PC-9 (cell line): ENCODE data around the gene SPEG. TPM values are rescaled to one million over a fixed set of nuclear protein-coding genes. Genes with fewer than 3 reads are reported as not detected.

Experiments
- BruUV-seq: library from RNA; stranded (reverse); fragments of 400-500 nt; replicated peaks from 2 replicates; lab custom pipeline; 2021; lab: Mats Ljungman, UMichigan
- CTCF ChIA-PET: fragments of 300-600 bp; sonication (Branson Sonifier 250); formaldehyde crosslinking; loops from one replicate; lab custom pipeline; 2022; ENCODE audit warnings: antibody characterized with exemption; lab: Charles Lee
- POLR2A ChIA-PET: fragments of 300-600 bp; sonication (Branson Sonifier 250); formaldehyde crosslinking; loops from one replicate; lab custom pipeline; 2022; ENCODE audit warnings: antibody characterized with exemption; ENCODE audit not compliant: unreplicated experiment; lab: Charles Lee
- DNase-seq, 2 experiments: peaks; one replicate each; pipeline versions ENCODE4 v3.0.0 to v3.0.0-alpha.2; 2015 to 2022; ENCODE audit warnings: mixed read lengths in 1 of 2
- H2AFZ ChIP-seq: fragments of 200-600 bp; sonication (generic); 2 replicates; pipeline ENCODE4 v1.8.1; 2017; ENCODE audit warnings: antibody characterized with exemption
- H3F3A ChIP-seq: fragments of 200-600 bp; sonication (generic); 2 replicates; pipeline ENCODE4 v1.8.1; 2017; ENCODE audit warnings: antibody characterized with exemption, mild to moderate bottlenecking, low read depth; ENCODE audit not compliant: insufficient read depth
- H3K27ac ChIP-seq: fragments of 200-600 bp; sonication (generic); 2 replicates; pipeline ENCODE4 v1.6.1; 2016; ENCODE audit warnings: mixed run types
- H3K27me3 ChIP-seq: fragments of 200-600 bp; sonication (generic); 2 replicates; pipeline ENCODE4 v1.6.1; 2016; ENCODE audit warnings: low read depth, mixed run types; ENCODE audit not compliant: insufficient read depth
- H3K36me3 ChIP-seq: fragments of 200-600 bp; sonication (generic); 2 replicates; pipeline ENCODE4 v1.6.1; 2016; ENCODE audit warnings: low read depth, mixed run types
- H3K4me1 ChIP-seq: fragments of 200-600 bp; sonication (generic); replicated peaks from 2 replicates; pipeline ENCODE4 v1.6.1; 2016; ENCODE audit warnings: mixed run types; ENCODE audit not compliant: insufficient read depth
- H3K4me2 ChIP-seq: fragments of 200-600 bp; sonication (generic); 2 replicates; pipeline ENCODE4 v1.6.1; 2017; ENCODE audit warnings: mixed run types
- H3K4me3 ChIP-seq: fragments of 200-600 bp; sonication (generic); 2 replicates; pipeline ENCODE4 v1.6.1; 2016; ENCODE audit warnings: mixed run types
- H3K79me2 ChIP-seq: fragments of 200-600 bp; sonication (generic); 2 replicates; pipeline ENCODE4 v1.6.1; 2017; ENCODE audit warnings: low read depth, mixed run types
- H3K9me2 ChIP-seq: fragments of 200-600 bp; sonication (generic); 2 replicates; pipeline ENCODE4 v1.8.1; 2017; ENCODE audit warnings: mild to moderate bottlenecking; ENCODE audit not compliant: insufficient read depth
- H3K9me3 ChIP-seq: fragments of 200-600 bp; sonication (generic); 2 replicates; pipeline ENCODE4 v1.8.1; 2016; ENCODE audit warnings: low read depth; ENCODE audit not compliant: insufficient read depth
- H4K20me1 ChIP-seq: fragments of 200-600 bp; sonication (generic); 2 replicates; pipeline ENCODE4 v1.8.1; 2017; ENCODE audit not compliant: insufficient read depth
- CTCF ChIP-seq: fragments of 200-600 bp; sonication (generic); conservative IDR thresholded peaks from 2 replicates; pipeline ENCODE4 v1.6.1; 2017; ENCODE audit warnings: mixed run types, antibody characterized with exemption, mild to moderate bottlenecking, moderate library complexity
- EZH2 ChIP-seq: fragments of 200-600 bp; sonication (generic); IDR thresholded peaks from 2 replicates; pipeline ENCODE4 v1.8.0; 2017; ENCODE audit warnings: antibody characterized with exemption, low read depth
- intact Hi-C: fragments of 100-400 bp; cut with micrococcal nuclease; formaldehyde crosslinking; loops from one replicate; pipeline ENCODE4 v1.10.0; 2022; ENCODE audit not compliant: unreplicated experiment
- total RNA-seq: library from RNA; stranded (reverse); gene quantifications from 2 replicates; pipeline ENCODE4 v1.2.3, GENCODE V29; 2021

Gene SPEG
- total RNA-seq, 1 experiment from 2014 or later: 46.8 TPM

GRCh38 chr2:219439506-219439905, 4.9 kb downstream of the SPEG start:
- H3F3A ChIP-seq: no peaks in the 10 kb centered on the region; the same call in 1 of the 2 replicates
- BruUV-seq: no TSS peak

GRCh38 chr2:219440388-219441256, 6.0 kb downstream of the SPEG start:
- H3K79me2 ChIP-seq: no peaks in the 10 kb centered on the region
- H3K27ac ChIP-seq: no peak overlapping the region
- TF ChIP-seq CTCF (no peak), EZH2 (no peak)
- H3K4me3 ChIP-seq: peak overlapping the region; percentile 64; the same call in 1 of the 2 replicates
- no peaks in the 10 kb centered on the region for H3K27me3 ChIP-seq
- H3K9me3 ChIP-seq: no peaks in the 10 kb centered on the region
- CTCF ChIA-PET: interaction anchor here (1.1 to 1.2 kb wide), 2 partner anchors 82 to 89 kb away, joined by 4 to 7 read pairs; no protein-coding TSS in a partner anchor
- H2AFZ ChIP-seq: no peak overlapping the region
- intact Hi-C loops: no loop called here
- H3K36me3 ChIP-seq: no peaks in the 10 kb centered on the region
- BruUV-seq: no TSS peak
- no peaks in the 10 kb centered on the region; the same call in 1 of the 2 replicates for H3F3A ChIP-seq
- H3K4me2 ChIP-seq: peak overlapping the region; percentile 93
- POLR2A ChIA-PET: interaction anchor here (0.6 to 0.9 kb wide), 2 partner anchors 11 to 57 kb away, joined by 4 read pairs; no protein-coding TSS in a partner anchor
- no peaks in the 10 kb centered on the region for H4K20me1 ChIP-seq
- no peaks in the 10 kb centered on the region for H3K9me2 ChIP-seq
- no peak for DNase-seq
- peaks cover 10% of the 10 kb centered on the region for H3K4me1 ChIP-seq

More at GRCh38 chr2:219439506-219439905, 4.9 kb downstream of the SPEG start:
- H3K36me3 ChIP-seq: no peaks in the 10 kb centered on the region
- H3K79me2 ChIP-seq: no peaks in the 10 kb centered on the region
- H3K4me2 ChIP-seq: no peak overlapping the region
- intact Hi-C loops: no loop called here
- H2AFZ ChIP-seq: no peak overlapping the region
- H3K9me2 ChIP-seq: no peaks in the 10 kb centered on the region
- no peaks in the 10 kb centered on the region for H3K27me3 ChIP-seq
- H3K27ac ChIP-seq: no peak overlapping the region
- CTCF ChIA-PET: no interaction called here
- peaks cover 10% of the 10 kb centered on the region for H3K4me1 ChIP-seq
- H3K9me3 ChIP-seq: no peaks in the 10 kb centered on the region
- no peak overlapping the region for H3K4me3 ChIP-seq
- POLR2A ChIA-PET: no interaction called here
- TF ChIP-seq CTCF (no peak), EZH2 (no peak)
- no peaks in the 10 kb centered on the region for H4K20me1 ChIP-seq
- DNase-seq: no peak

- peaks cover 10% of the 10 kb centered on the region for H3K4me1 ChIP-seq
- CTCF ChIA-PET: interaction anchor here (0.6 to 1.2 kb wide), 5 partner anchors 8 to 462 kb away, joined by 4 to 16 read pairs (median 7); a partner anchor contains a TSS
- no peak for TF ChIP-seq CTCF
- no peak for TF ChIP-seq EZH2
- peaks cover 5% of the 10 kb centered on the region; the same call in 1 of the 2 replicates for H3F3A ChIP-seq
- DNase-seq: peak in 1 of 2 experiments; percentile 64
- no peaks in the 10 kb centered on the region for H3K9me3 ChIP-seq
- peak overlapping the region; percentile 93 for H3K4me2 ChIP-seq
- H3K27ac ChIP-seq: no peak overlapping the region
- no peaks in the 10 kb centered on the region for H4K20me1 ChIP-seq
- H3K27me3 ChIP-seq: no peaks in the 10 kb centered on the region
- peak overlapping the region; percentile 64 for H3K4me3 ChIP-seq
- intact Hi-C loops: no loop called here
- no peaks in the 10 kb centered on the region for H3K79me2 ChIP-seq
- POLR2A ChIA-PET: interaction anchor here (0.5 to 0.9 kb wide), 6 partner anchors 12 to 265 kb away, joined by 3 to 11 read pairs (median 4); partner anchors contain the start of gene CNPPD1
- no peaks in the 10 kb centered on the region for H3K36me3 ChIP-seq
- no peaks in the 10 kb centered on the region for H3K9me2 ChIP-seq
- peak overlapping the region; percentile 83; the same call in 1 of the 2 replicates for H2AFZ ChIP-seq
- TSS peak; percentile 80 for BruUV-seq
Observed at GRCh38 chr2:219441451-219442255, 7.0 kb downstream of the SPEG start.
